Stomach (tissue), 4 donors: ENCODE data around the gene CDK1.

Source experiments
- CTCF ChIP-seq, 7 experiments: fragments of 450-650 bp in 4 of 7; fragments of 200-600 bp in 3 of 7; sonication (generic) in 3 of 7; IDR thresholded peaks; one replicate each; pipeline ENCODE4 v1.5.1; 2016 to 2019; ENCODE audit warnings: antibody characterized with exemption in 7 of 7, control low read depth in 2 of 7, mild to moderate bottlenecking in 1 of 7
- EP300 ChIP-seq: sonication (generic); formaldehyde crosslinking; IDR thresholded peaks from one replicate; pipeline ENCODE4 v1.6.1; 2017; ENCODE audit warnings: antibody characterized with exemption
- POLR2A ChIP-seq, 4 donors: fragments of 450-650 bp; IDR thresholded peaks; one replicate each; pipeline ENCODE4 v1.6.1; 2016; ENCODE audit warnings: antibody characterized with exemption in 4 of 4, control low read depth in 2 of 4, mild to moderate bottlenecking in 1 of 4, moderate library complexity in 1 of 4

GRCh38 chr10:60823324-60823723, 45.0 kb downstream of the CDK1 start:
- TF ChIP-seq CTCF (IDR thresholded peaks at IDR 0.05): no peak
- no peak for TF ChIP-seq EP300
- no peak for TF ChIP-seq POLR2A (IDR thresholded peaks at IDR 0.05)
